SKM-1 (cell line): ENCODE results near the gene COX10.

Experiments used
- DNase-seq: peaks from one replicate; lab custom pipeline; 2025; ENCODE audit not compliant: unreplicated experiment; lab: John Stamatoyannopoulos, UW

Gene COX10

DNA sequence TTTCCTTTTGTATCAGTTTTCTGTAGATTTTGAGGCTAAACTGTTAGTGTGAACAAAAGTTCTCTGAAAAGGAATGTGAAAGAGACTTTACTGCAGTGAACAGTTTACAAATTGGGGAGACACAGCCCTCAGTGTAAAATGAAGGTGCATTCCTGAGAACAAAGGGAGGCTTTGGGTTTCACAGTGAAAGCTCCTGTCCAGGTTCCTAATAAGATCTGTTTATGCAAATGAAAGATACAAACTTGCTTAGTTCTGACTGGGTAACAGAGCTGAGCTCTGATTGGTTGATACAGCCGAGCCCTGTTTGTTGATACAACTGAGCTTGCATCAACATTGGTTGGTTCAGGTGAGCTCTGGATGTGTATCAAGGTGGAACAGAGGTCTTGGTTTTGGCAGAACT, 175.7 kb downstream of the COX10 start:
- no peak for DNase-seq

DNA sequence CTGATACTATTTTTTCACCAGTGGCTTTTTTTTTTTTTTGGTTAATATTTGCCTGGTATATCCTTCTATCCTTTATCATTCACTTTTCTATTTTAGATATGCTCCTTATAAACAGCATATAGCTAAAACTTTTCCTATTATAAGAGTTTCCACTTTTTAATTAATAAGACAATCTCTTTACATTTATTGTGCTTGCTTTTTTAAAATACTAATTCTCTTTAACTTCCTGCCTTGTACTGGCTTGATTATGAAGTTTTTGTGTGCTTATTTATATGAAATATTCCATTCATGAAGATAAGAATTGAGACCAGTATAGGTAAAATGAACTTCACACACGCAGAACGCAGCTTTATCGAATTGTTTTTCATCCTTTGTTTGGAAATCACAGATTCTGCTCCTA, 176.3 kb downstream of the COX10 start:
- DNase-seq, result no peak
